Measurements from ENCODE around the gene MGLL.

- TF ChIP-seq CTCF (IDR thresholded peaks at IDR 0.05; ENCODE audit: insufficient read depth, low read depth, low read length), result no peak
- no peak for TF ChIP-seq EZH2 (IDR thresholded peaks at IDR 0.05; ENCODE audit: insufficient read depth, low read length)
Observed at GRCh38 chr3:127660621-127661251, 161.6 kb downstream of the MGLL start.
